Upper lobe of left lung (tissue), 6 donors: ENCODE data around the gene SYCP2L. TPM values are rescaled to one million over a fixed set of nuclear protein-coding genes. Genes with fewer than 3 reads are reported as not detected.

Experiments
- ATAC-seq, 2 donors: fragments of 200-7000 bp; cut with Tn5 transposase; one replicate each; pipeline ENCODE4 v1.9.1; 2022; ENCODE audit warnings: mild to moderate bottlenecking in 2 of 2, moderate library complexity in 2 of 2; ENCODE audit not compliant: low FRiP score in 2 of 2
- DNase-seq, 2 donors: peaks; one replicate each; pipeline ENCODE4 v3.0.0-alpha.2; 2019 to 2020
- H3K27ac ChIP-seq, 4 donors: fragments of 200-600 bp; sonication (generic); one replicate each; pipeline ENCODE4 v1.5.1; 2016 to 2019
- H3K27me3 ChIP-seq, 4 donors: fragments of 200-600 bp; sonication (generic); one replicate each; pipeline ENCODE4 v1.5.1; 2017 to 2019
- H3K36me3 ChIP-seq, 4 donors: fragments of 200-600 bp; sonication (generic); one replicate each; pipeline ENCODE4 v1.5.1; 2016 to 2019
- H3K4me1 ChIP-seq, 4 donors: fragments of 200-600 bp; sonication (generic); one replicate each; pipeline ENCODE4 v1.5.1; 2018 to 2019
- H3K4me3 ChIP-seq, 4 donors: fragments of 200-600 bp; sonication (generic); one replicate each; pipeline ENCODE4 v1.5.1; 2017 to 2019; ENCODE audit warnings: mild to moderate bottlenecking in 2 of 4, moderate library complexity in 1 of 4
- H3K9me3 ChIP-seq, 4 donors: fragments of 200-600 bp; sonication (generic); one replicate each; pipeline ENCODE4 v1.5.1; 2018 to 2019
- CTCF ChIP-seq, 6 experiments: fragments of 450-650 bp in 4 of 6; fragments of 200-600 bp in 2 of 6; sonication (generic) in 2 of 6; IDR thresholded peaks; one replicate each; pipeline ENCODE4 v1.5.1; 2016 to 2019; ENCODE audit warnings: antibody characterized with exemption in 6 of 6
- EP300 ChIP-seq, 4 donors: sonication (generic); formaldehyde crosslinking; IDR thresholded peaks; one replicate each; pipeline ENCODE4 v1.5.1; 2017; ENCODE audit warnings: antibody characterized with exemption in 4 of 4, control low read depth in 2 of 4
- POLR2A ChIP-seq, 4 donors: fragments of 450-650 bp; IDR thresholded peaks; one replicate each; pipeline ENCODE4 v1.5.1; 2016 to 2017; ENCODE audit warnings: antibody characterized with exemption in 4 of 4, mild to moderate bottlenecking in 2 of 4
- POLR2AphosphoS5 ChIP-seq, 2 donors: sonication (generic); formaldehyde crosslinking; IDR thresholded peaks; one replicate each; pipeline ENCODE4 v1.5.1; 2017; ENCODE audit warnings: antibody characterized with exemption in 2 of 2
- WGBS, 2 donors: methylation state at CpG; one replicate each; pipeline ENCODE4 v1.1.5; 2017 to 2018; 5-methylcytosine and 5-hydroxymethylcytosine counted together
- total RNA-seq, 6 donors: library from RNA; depleted of rRNA in 4 of 6; stranded (reverse); fragments of >200 nt in 4 of 6; gene quantifications; one replicate each; pipeline versions ENCODE4 v1.1.0 to v1.2.1, GENCODE V29; 2016 to 2021
- donor health status: DM: no; HTN: no; CAD: no; lungs with moderate emphysema.
- donor health status: DM: no; HTN: yes; CAD: no; lungs with severe emphysema.

The SYCP2L gene
- total RNA-seq, 6 donors from 2014 or later, result 0.46 to 8.4 (median 1.6) TPM

- Histone ChIP-seq H3K4me1 (no peaks in the 10 kb centered on the region), H3K36me3 (no peaks in the 10 kb centered on the region), H3K9me3 (peaks cover 0 to 14% (median 3%) of the 10 kb centered on the region in 4 donors), H3K27me3 (no peaks in the 10 kb centered on the region), H3K4me3 (no peak overlapping the region), H3K27ac (no peak overlapping the region)
- TF ChIP-seq CTCF (IDR thresholded peaks at IDR 0.05), result no peak
- TF ChIP-seq POLR2AphosphoS5 (IDR thresholded peaks at IDR 0.05), result no peak
- TF ChIP-seq POLR2A (IDR thresholded peaks at IDR 0.05), result no peak
- TF ChIP-seq EP300 (IDR thresholded peaks at IDR 0.05), result no peak
- WGBS, 2 donors, result 72 to 96% methylated on average over 1 of the region's 1 CpG
- ATAC-seq (no peak), DNase-seq (no peak)
Measured at GRCh38 chr6:10964684-10965083, 77.8 kb downstream of the SYCP2L start.

- H3K4me3 ChIP-seq, result no peak overlapping the region
- H3K36me3 ChIP-seq, result no peaks in the 10 kb centered on the region
- TF ChIP-seq POLR2A (IDR thresholded peaks at IDR 0.05) (no peak), EP300 (IDR thresholded peaks at IDR 0.05) (no peak), CTCF (IDR thresholded peaks at IDR 0.05) (no peak)
- no peak overlapping the region for H3K27ac ChIP-seq
- DNase-seq, result no peak
- H3K27me3 ChIP-seq, result no peaks in the 10 kb centered on the region
- peaks cover 0 to 14% (median 3%) of the 10 kb centered on the region in 4 donors for H3K9me3 ChIP-seq
- 74 to 76% methylated on average over 2 of the region's 2 CpGs for WGBS, 2 donors
- H3K4me1 ChIP-seq, result no peaks in the 10 kb centered on the region
- ATAC-seq, result no peak
Measured at GRCh38 chr6:10968776-10969175, 81.9 kb downstream of the SYCP2L start.

GRCh38 chr6:10970731-10971130 is 83.9 kb downstream of the SYCP2L start:
- H3K27ac ChIP-seq, result no peak overlapping the region
- WGBS, 2 donors, result 90 to 94% methylated on average over 3 of the region's 3 CpGs
- ATAC-seq, result no peak

GRCh38 chr6:10972196-10972595 is 85.3 kb downstream of the SYCP2L start:
- H3K27ac ChIP-seq, result no peak overlapping the region
- H3K36me3 ChIP-seq, result no peaks in the 10 kb centered on the region
- H3K4me1 ChIP-seq, result no peaks in the 10 kb centered on the region
- peaks cover 0 to 6% (median 2%) of the 10 kb centered on the region in 4 donors for H3K9me3 ChIP-seq
- WGBS, 2 donors, result 90 to 96% methylated on average over 3 of the region's 3 CpGs
- no peak for TF ChIP-seq POLR2AphosphoS5 (IDR thresholded peaks at IDR 0.05)
- no peak for TF ChIP-seq CTCF (IDR thresholded peaks at IDR 0.05)
- no peak for TF ChIP-seq POLR2A (IDR thresholded peaks at IDR 0.05)
- TF ChIP-seq EP300 (IDR thresholded peaks at IDR 0.05), result no peak
- H3K4me3 ChIP-seq, result no peak overlapping the region
- ATAC-seq (no peak), DNase-seq (no peak)
- H3K27me3 ChIP-seq, result no peaks in the 10 kb centered on the region

More at GRCh38 chr6:10970731-10971130, 83.9 kb downstream of the SYCP2L start:
- Histone ChIP-seq H3K4me3 (no peak overlapping the region), H3K36me3 (no peaks in the 10 kb centered on the region), H3K9me3 (peaks cover 0 to 14% (median 3%) of the 10 kb centered on the region in 4 donors), H3K27me3 (no peaks in the 10 kb centered on the region), H3K4me1 (no peaks in the 10 kb centered on the region)
- no peak for TF ChIP-seq EP300 (IDR thresholded peaks at IDR 0.05)
- no peak for TF ChIP-seq POLR2A (IDR thresholded peaks at IDR 0.05)
- no peak for TF ChIP-seq CTCF (IDR thresholded peaks at IDR 0.05)
- no peak for TF ChIP-seq POLR2AphosphoS5 (IDR thresholded peaks at IDR 0.05)
- DNase-seq, result no peak

- TF ChIP-seq CTCF (IDR thresholded peaks at IDR 0.05) (no peak), POLR2A (IDR thresholded peaks at IDR 0.05) (no peak), POLR2AphosphoS5 (IDR thresholded peaks at IDR 0.05) (no peak), EP300 (IDR thresholded peaks at IDR 0.05) (no peak)
- H3K4me1 ChIP-seq, result no peaks in the 10 kb centered on the region
- H3K27me3 ChIP-seq, result no peaks in the 10 kb centered on the region
- no peaks in the 10 kb centered on the region for H3K9me3 ChIP-seq
- H3K27ac ChIP-seq, result no peak overlapping the region
- peak in 1 of 2 donors; percentile 26 for ATAC-seq
- H3K36me3 ChIP-seq, result no peaks in the 10 kb centered on the region
- no peak for DNase-seq
- H3K4me3 ChIP-seq, result no peak overlapping the region
- WGBS, 2 donors, result 79 to 80% methylated on average over 6 of the region's 6 CpGs
Measured at GRCh38 chr6:10976571-10976970, 89.7 kb downstream of the SYCP2L start.
